Gastrocnemius medialis (tissue), 4 donors: ENCODE data around the gene SOSTDC1.

Source experiments
- CTCF ChIP-seq, 5 experiments: fragments of 450-650 bp in 3 of 5; fragments of 200-600 bp in 2 of 5; sonication (generic) in 2 of 5; IDR thresholded peaks in 4 of 5; conservative IDR thresholded peaks in 1 of 5; 1 replicate in 4 of 5; 2 replicates in 1 of 5; pipeline ENCODE4 v1.5.1; 2016 to 2019; ENCODE audit warnings: antibody characterized with exemption in 5 of 5, mild to moderate bottlenecking in 3 of 5, moderate library complexity in 3 of 5
- POLR2A ChIP-seq, 2 donors: fragments of 450-650 bp; IDR thresholded peaks; one replicate each; pipeline ENCODE4 v1.6.1; 2017; ENCODE audit warnings: antibody characterized with exemption in 2 of 2, mild to moderate bottlenecking in 2 of 2, moderate library complexity in 2 of 2

DNA sequence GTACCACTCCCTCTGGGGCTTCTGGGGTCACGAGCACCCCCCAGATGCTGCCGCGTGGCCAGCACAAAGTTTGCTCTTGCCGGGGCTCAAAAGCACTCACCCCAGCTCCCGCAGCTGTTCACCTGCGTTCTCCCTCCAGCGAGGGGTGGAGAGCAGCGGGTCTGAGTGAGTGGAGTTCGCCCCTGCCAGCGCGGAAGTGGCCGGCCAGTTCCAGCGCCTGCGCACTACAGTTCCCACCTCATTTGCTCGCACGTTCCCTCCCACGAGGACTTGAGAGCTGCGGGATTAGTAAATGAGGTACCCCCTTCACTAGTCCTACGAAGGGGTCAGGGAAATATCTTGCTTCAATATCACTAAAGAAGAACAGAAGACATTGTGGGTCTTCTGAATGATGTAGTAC, 36.8 kb upstream of the SOSTDC1 start:
- TF ChIP-seq CTCF (IDR thresholded peaks at IDR 0.05 in 4 of 5, conservative IDR thresholded peaks at IDR 0.05 in 1 of 5), result no peak
- no peak for TF ChIP-seq POLR2A (IDR thresholded peaks at IDR 0.05)
